ENCODE results near the gene SERHL2. TPM values are rescaled to one million over a fixed set of nuclear protein-coding genes. Genes with fewer than 3 reads are reported as not detected.
A peak's percentile ranks its signal among the peaks of the same experiment; 100 is the strongest.
"Not testable (repeated sequence)": the region's sequence is repeated elsewhere in the genome, so short reads cannot be mapped to it uniquely, and the experiment has no call there.

The SERHL2 gene
- polyA plus RNA-seq, 1 of the 3 experiments (the other 2 are of a cell fraction): 3.1 TPM

GRCh38 chr22:42577623-42578240 is 24.0 kb downstream of the SERHL2 start:
- Histone ChIP-seq H3F3A (replicated peaks; ENCODE audit: insufficient read depth) (no peaks in the 10 kb centered on the region), H3K27me3 (ENCODE audit: insufficient read depth) (no peaks in the 10 kb centered on the region), H2AFZ (ENCODE audit: low read depth) (no peak overlapping the region), H3K27ac (ENCODE audit: low read depth in 2 of 2, low read length in 1 of 2) (no peak overlapping the region), H3K9me2 (no peaks in the 10 kb centered on the region), H3K4me3 (ENCODE audit: low read depth in 2 of 2, low read length in 1 of 2) (no peak overlapping the region), H3K9me3 (no peaks in the 10 kb centered on the region), H3K4me2 (no peak overlapping the region), H3K4me1 (ENCODE audit: control insufficient read depth in 1 of 2, insufficient read depth in 2 of 2, low read depth in 1 of 2, low read length in 1 of 2) (no peaks in the 10 kb centered on the region; a peak in 1 of 4 replicates), H3K36me3 (replicated peaks in 1 of 2; ENCODE audit: control insufficient read depth in 1 of 2, insufficient read depth in 2 of 2, low read length in 1 of 2) (peaks cover 0 to 8% of the 10 kb centered on the region in 2 experiments), H4K20me1 (ENCODE audit: insufficient read depth) (no peaks in the 10 kb centered on the region), H3K79me2 (ENCODE audit: insufficient read depth) (no peaks in the 10 kb centered on the region), H3K9ac (no peak overlapping the region)
- ChIA-PET CTCF (no interaction called here), POLR2A (no interaction called here)
- no peak for TF ChIP-seq NFIC (IDR thresholded peaks at IDR 0.05; ENCODE audit: borderline replicate concordance)
- TF ChIP-seq RFX5 (IDR thresholded peaks at IDR 0.05; ENCODE audit: low read length): no peak
- TF ChIP-seq GATA2 (CRISPR knock-in tag; IDR thresholded peaks at IDR 0.05): no peak
- no peak for TF ChIP-seq MXI1 (IDR thresholded peaks at IDR 0.05; ENCODE audit: low read depth, low read length)
- no peak for DNase-seq
- 88% methylated on average over 5 of the region's 15 CpGs for WGBS (ENCODE audit: low lambda C conversion rate)

GRCh38 chr22:42580040-42580439 is 26.3 kb downstream of the SERHL2 start:
- WGBS (ENCODE audit: low lambda C conversion rate): no CpG with 5 or more reads among the region's 4 CpGs
- H3F3A ChIP-seq (replicated peaks; ENCODE audit: insufficient read depth); H3K4me2 ChIP-seq; H3K4me1 ChIP-seq (ENCODE audit: control insufficient read depth in 1 of 2, insufficient read depth in 2 of 2, low read depth in 1 of 2, low read length in 1 of 2); H3K9me3 ChIP-seq; H3K9ac ChIP-seq; H3K79me2 ChIP-seq (ENCODE audit: insufficient read depth); H3K27ac ChIP-seq (ENCODE audit: low read depth in 2 of 2, low read length in 1 of 2); H3K27me3 ChIP-seq (ENCODE audit: insufficient read depth); CTCF ChIA-PET; H3K9me2 ChIP-seq; DNase-seq; H3K4me3 ChIP-seq (ENCODE audit: low read depth in 2 of 2, low read length in 1 of 2); H2AFZ ChIP-seq (ENCODE audit: low read depth); H4K20me1 ChIP-seq (ENCODE audit: insufficient read depth): not testable (repeated sequence)
- H3K36me3 ChIP-seq (replicated peaks in 1 of 2; ENCODE audit: control insufficient read depth in 1 of 2, insufficient read depth in 2 of 2, low read length in 1 of 2): peaks cover 0 to 11% of the 10 kb centered on the region in 2 experiments
- POLR2A ChIA-PET: interaction anchor here (1.1 kb wide), 1 partner anchor 12 kb away, joined by 3 read pairs; no protein-coding TSS in a partner anchor

- H4K20me1 ChIP-seq (ENCODE audit: insufficient read depth); H3F3A ChIP-seq (replicated peaks; ENCODE audit: insufficient read depth); H3K79me2 ChIP-seq (ENCODE audit: insufficient read depth); DNase-seq; H3K9me3 ChIP-seq; H3K9me2 ChIP-seq; H3K27ac ChIP-seq (ENCODE audit: low read depth in 2 of 2, low read length in 1 of 2); H2AFZ ChIP-seq (ENCODE audit: low read depth); CTCF ChIA-PET; H3K4me1 ChIP-seq (ENCODE audit: control insufficient read depth in 1 of 2, insufficient read depth in 2 of 2, low read depth in 1 of 2, low read length in 1 of 2); H3K27me3 ChIP-seq (ENCODE audit: insufficient read depth): not testable (repeated sequence)
- peak overlapping the region; percentile 50; the same call in 1 of the 2 replicates for H3K4me2 ChIP-seq
- POLR2A ChIA-PET: interaction anchor here (1.1 kb wide), 1 partner anchor 13 kb away, joined by 3 read pairs; no protein-coding TSS in a partner anchor
- H3K36me3 ChIP-seq (replicated peaks in 1 of 2; ENCODE audit: control insufficient read depth in 1 of 2, insufficient read depth in 2 of 2, low read length in 1 of 2): peaks cover 0 to 16% of the 10 kb centered on the region in 2 experiments
- H3K9ac ChIP-seq: peak overlapping the region; percentile 61; the same call in 1 of the 2 replicates
- peak overlapping the region; percentile 51 to 56; a peak in 3 of 4 replicates for H3K4me3 ChIP-seq (ENCODE audit: low read depth in 2 of 2, low read length in 1 of 2)
- 0% methylated on average over 2 of the region's 22 CpGs for WGBS (ENCODE audit: low lambda C conversion rate)
Observed at GRCh38 chr22:42581194-42581761, 27.5 kb downstream of the SERHL2 start.
